Ishikawa (cell line): ENCODE data around the gene PSMD14.

ENCODE experiments used
- CEBPB ChIP-seq: IDR thresholded peaks from 2 replicates; pipeline ENCODE4 v1.6.1; 2012
- CREB1 ChIP-seq: IDR thresholded peaks from 2 replicates; pipeline ENCODE4 v1.6.1; 2012; ENCODE audit warnings: low read depth
- EGR1 ChIP-seq: IDR thresholded peaks from 2 replicates; pipeline ENCODE4 v1.6.1; 2012
- EP300 ChIP-seq: IDR thresholded peaks from 2 replicates; pipeline ENCODE4 v1.6.1; 2012; ENCODE audit warnings: borderline replicate concordance
- FOXM1 ChIP-seq: IDR thresholded peaks from 2 replicates; pipeline ENCODE4 v1.6.1; 2012; ENCODE audit warnings: low read depth, borderline replicate concordance
- NFIC ChIP-seq: IDR thresholded peaks from 2 replicates; pipeline ENCODE4 v1.6.1; 2012
- RAD21 ChIP-seq: IDR thresholded peaks from 2 replicates; pipeline ENCODE4 v1.6.1; 2012; ENCODE audit warnings: low read depth
- TAF1 ChIP-seq: IDR thresholded peaks from 2 replicates; pipeline ENCODE4 v1.6.1; 2012; ENCODE audit warnings: low read depth, mild to moderate bottlenecking
- TCF12 ChIP-seq: IDR thresholded peaks from 2 replicates; pipeline ENCODE4 v1.6.1; 2012; ENCODE audit warnings: low read depth
- TEAD4 ChIP-seq: IDR thresholded peaks from 2 replicates; pipeline ENCODE4 v1.6.1; 2012
- YY1 ChIP-seq: IDR thresholded peaks from 2 replicates; pipeline ENCODE4 v1.6.1; 2012; ENCODE audit warnings: low read depth
- ZBTB7A ChIP-seq: IDR thresholded peaks from 2 replicates; pipeline ENCODE4 v1.6.1; 2012; ENCODE audit warnings: low read depth
- TF ChIP-seq, protein P1 (sequence below): IDR thresholded peaks from 2 replicates; pipeline ENCODE4 v1.6.1; 2012
- TF ChIP-seq, protein P2 (sequence below): IDR thresholded peaks from 2 replicates; pipeline ENCODE4 v1.6.1; 2012; ENCODE audit warnings: low read depth, mild to moderate bottlenecking
- TF ChIP-seq, protein P3 (sequence below): IDR thresholded peaks from 2 replicates; pipeline ENCODE4 v1.6.1; 2012

Gene PSMD14

DNA sequence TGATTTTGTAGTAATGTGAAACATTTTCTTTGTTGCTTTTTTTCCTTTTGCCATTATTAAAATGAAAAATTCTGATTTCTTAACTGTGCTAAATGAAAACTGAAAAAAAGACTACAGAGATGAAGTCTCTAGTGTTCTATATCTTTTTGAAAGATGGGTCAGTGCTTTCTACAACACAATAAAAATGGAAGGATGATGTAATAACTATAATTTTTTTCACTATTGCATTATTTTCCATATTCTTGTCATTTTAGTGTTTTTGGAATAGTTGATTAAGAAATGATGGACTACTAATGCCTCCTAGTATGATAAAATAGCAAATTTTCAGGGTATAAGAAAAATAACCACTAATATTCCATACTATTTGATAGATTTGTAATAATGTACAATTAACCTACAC lies 7.2 kb downstream of the PSMD14 start:
- TF ChIP-seq, protein P1, sequence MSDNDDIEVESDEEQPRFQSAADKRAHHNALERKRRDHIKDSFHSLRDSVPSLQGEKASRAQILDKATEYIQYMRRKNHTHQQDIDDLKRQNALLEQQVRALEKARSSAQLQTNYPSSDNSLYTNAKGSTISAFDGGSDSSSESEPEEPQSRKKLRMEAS = no peak
- no peak for TF ChIP-seq EGR1
- TF ChIP-seq, protein P2, sequence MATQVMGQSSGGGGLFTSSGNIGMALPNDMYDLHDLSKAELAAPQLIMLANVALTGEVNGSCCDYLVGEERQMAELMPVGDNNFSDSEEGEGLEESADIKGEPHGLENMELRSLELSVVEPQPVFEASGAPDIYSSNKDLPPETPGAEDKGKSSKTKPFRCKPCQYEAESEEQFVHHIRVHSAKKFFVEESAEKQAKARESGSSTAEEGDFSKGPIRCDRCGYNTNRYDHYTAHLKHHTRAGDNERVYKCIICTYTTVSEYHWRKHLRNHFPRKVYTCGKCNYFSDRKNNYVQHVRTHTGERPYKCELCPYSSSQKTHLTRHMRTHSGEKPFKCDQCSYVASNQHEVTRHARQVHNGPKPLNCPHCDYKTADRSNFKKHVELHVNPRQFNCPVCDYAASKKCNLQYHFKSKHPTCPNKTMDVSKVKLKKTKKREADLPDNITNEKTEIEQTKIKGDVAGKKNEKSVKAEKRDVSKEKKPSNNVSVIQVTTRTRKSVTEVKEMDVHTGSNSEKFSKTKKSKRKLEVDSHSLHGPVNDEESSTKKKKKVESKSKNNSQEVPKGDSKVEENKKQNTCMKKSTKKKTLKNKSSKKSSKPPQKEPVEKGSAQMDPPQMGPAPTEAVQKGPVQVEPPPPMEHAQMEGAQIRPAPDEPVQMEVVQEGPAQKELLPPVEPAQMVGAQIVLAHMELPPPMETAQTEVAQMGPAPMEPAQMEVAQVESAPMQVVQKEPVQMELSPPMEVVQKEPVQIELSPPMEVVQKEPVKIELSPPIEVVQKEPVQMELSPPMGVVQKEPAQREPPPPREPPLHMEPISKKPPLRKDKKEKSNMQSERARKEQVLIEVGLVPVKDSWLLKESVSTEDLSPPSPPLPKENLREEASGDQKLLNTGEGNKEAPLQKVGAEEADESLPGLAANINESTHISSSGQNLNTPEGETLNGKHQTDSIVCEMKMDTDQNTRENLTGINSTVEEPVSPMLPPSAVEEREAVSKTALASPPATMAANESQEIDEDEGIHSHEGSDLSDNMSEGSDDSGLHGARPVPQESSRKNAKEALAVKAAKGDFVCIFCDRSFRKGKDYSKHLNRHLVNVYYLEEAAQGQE = no peak
- TF ChIP-seq CEBPB = no peak
- no peak for TF ChIP-seq TCF12
- TF ChIP-seq, protein P3, sequence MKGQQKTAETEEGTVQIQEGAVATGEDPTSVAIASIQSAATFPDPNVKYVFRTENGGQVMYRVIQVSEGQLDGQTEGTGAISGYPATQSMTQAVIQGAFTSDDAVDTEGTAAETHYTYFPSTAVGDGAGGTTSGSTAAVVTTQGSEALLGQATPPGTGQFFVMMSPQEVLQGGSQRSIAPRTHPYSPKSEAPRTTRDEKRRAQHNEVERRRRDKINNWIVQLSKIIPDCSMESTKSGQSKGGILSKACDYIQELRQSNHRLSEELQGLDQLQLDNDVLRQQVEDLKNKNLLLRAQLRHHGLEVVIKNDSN = no peak
- no peak for TF ChIP-seq EP300
- TF ChIP-seq TAF1 = no peak
- TF ChIP-seq FOXM1 = no peak
- no peak for TF ChIP-seq ZBTB7A
- TF ChIP-seq YY1 = no peak
- TF ChIP-seq TEAD4 = no peak
- no peak for TF ChIP-seq CREB1

DNA sequence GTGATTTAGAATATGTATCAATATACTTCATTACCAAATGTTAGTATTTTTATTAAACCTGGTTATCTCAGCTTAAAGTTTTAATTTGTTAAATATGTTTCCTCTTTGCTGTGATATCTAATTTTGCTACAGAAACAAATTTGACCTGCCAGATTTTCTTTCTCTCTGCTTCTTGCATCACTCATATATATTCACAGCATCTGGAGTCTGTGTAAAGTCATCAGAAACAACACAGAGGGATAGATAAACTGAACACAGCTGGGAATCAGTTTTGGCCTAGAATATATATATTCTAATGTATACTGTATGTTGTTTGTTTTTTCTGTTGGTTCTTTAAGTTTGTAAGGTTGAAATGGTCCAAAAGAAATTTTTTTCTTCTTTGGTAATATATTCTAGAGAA lies 8.5 kb downstream of the PSMD14 start:
- TF ChIP-seq FOXM1 (no peak), YY1 (no peak), RAD21 (no peak), CEBPB (no peak), CREB1 (no peak), TAF1 (no peak), TCF12 (no peak), NFIC (no peak), EGR1 (no peak), ZBTB7A (no peak), TEAD4 (no peak), EP300 (no peak)
- TF ChIP-seq, protein P3 = no peak
- TF ChIP-seq, protein P1 = no peak
- TF ChIP-seq, protein P2 = no peak

DNA sequence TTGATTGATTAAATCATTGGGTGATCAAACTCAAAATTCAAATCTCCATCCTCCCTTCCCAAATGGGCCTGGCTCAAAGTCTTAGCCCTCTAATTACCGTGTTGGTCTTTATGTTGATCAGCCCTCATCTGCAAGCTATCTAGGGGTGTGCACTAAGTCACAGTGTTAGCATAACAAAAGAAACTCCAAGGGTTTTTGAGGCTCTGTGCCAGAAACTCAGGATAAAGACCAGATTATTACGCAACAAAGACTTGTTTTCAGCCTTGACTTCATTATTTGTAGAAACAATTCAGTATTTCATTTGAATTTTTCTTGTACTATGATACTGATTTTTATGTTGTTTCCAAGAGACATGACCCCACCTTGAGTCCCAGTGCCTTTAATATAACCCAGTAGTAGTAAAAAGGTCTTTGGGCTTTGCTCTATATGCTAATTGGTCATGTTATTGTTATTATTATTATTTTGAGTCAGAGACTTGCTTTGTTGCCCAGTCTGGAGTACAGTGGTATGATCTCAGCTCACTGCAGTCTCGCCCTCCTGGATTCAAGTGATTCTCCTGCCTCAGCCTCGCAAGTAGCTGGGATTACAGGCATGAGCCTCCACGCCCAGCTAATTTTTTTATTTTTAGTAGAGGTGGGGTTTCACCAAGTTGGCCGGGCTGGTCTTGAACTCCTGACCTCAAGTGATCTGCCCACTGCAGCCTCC lies 13.9 kb downstream of the PSMD14 start:
- TF ChIP-seq, protein P3 = no peak
- peak; percentile 53; the same call in 1 of the 2 replicates for TF ChIP-seq CEBPB

DNA sequence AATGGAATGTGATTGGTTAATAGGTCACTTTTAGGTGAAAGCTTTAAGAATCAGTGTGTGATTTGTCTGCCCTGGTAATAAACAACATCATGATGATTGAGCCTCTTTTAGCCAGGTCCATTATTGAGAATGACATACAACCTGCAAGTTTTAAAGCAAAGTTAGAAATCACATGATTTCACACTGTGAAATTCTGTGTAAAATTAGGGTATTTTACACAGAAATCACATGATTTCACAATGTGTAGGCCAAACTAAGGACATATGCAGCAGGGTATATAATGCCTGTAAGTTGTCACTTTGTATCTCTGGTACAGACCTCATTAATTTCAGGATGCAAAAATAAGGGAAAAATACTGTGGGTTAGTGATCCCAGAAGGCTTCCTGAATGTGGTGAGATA lies 16.7 kb downstream of the PSMD14 start:
- TF ChIP-seq EP300 = no peak
- no peak for TF ChIP-seq NFIC
- TF ChIP-seq, protein P2 = no peak
- no peak for TF ChIP-seq TAF1
- no peak for TF ChIP-seq EGR1
- TF ChIP-seq TCF12 = no peak
- TF ChIP-seq, protein P3 = no peak
- TF ChIP-seq CREB1 = no peak
- no peak for TF ChIP-seq TEAD4
- no peak for TF ChIP-seq FOXM1
- TF ChIP-seq ZBTB7A = no peak
